Vagina (tissue), 2 donors: ENCODE measurements around the gene NFAT5. TPM values are rescaled to one million over a fixed set of nuclear protein-coding genes. Genes with fewer than 3 reads are reported as not detected.

Source experiments
- DNase-seq, 2 donors: peaks; one replicate each; pipeline ENCODE4 v3.0.0-alpha.2; 2017; ENCODE audit errors: extremely low spot score in 2 of 2
- H3K27ac ChIP-seq: fragments of 200-600 bp; sonication (generic); one replicate; pipeline ENCODE4 v1.5.1; 2019
- H3K27me3 ChIP-seq: fragments of 200-600 bp; sonication (generic); one replicate; pipeline ENCODE4 v1.5.1; 2019
- H3K36me3 ChIP-seq, 2 donors: fragments of 200-600 bp; sonication (generic); one replicate each; pipeline ENCODE4 v1.5.1; 2017 to 2019
- H3K4me1 ChIP-seq: fragments of 200-600 bp; sonication (generic); one replicate; pipeline ENCODE4 v1.5.1; 2019
- H3K4me3 ChIP-seq, 2 donors: fragments of 200-600 bp; sonication (generic); 1 replicate in 1 of 2; 2 replicates in 1 of 2; pipeline ENCODE4 v1.5.1; 2016 to 2019
- H3K9me3 ChIP-seq: fragments of 200-600 bp; sonication (generic); one replicate; pipeline ENCODE4 v1.5.1; 2019
- POLR2A ChIP-seq, 2 donors: fragments of 450-650 bp; IDR thresholded peaks; one replicate each; pipeline ENCODE4 v1.6.1; 2017; ENCODE audit warnings: antibody characterized with exemption in 2 of 2, mild to moderate bottlenecking in 2 of 2, moderate library complexity in 2 of 2
- POLR2AphosphoS5 ChIP-seq, 2 donors: sonication (generic); formaldehyde crosslinking; IDR thresholded peaks; one replicate each; pipeline ENCODE4 v1.9.0; 2017; ENCODE audit warnings: antibody characterized with exemption in 2 of 2, mild to moderate bottlenecking in 2 of 2, low read depth in 1 of 2; ENCODE audit not compliant: insufficient read depth in 1 of 2
- intact Hi-C: fragments of 100-400 bp; cut with DNase I; formaldehyde crosslinking; loops from one replicate; pipeline ENCODE4 v1.15.1; 2023
- total RNA-seq: library from RNA; depleted of rRNA; stranded (reverse); fragments of >200 nt; gene quantifications from one replicate; pipeline ENCODE4 v1.2.3, GENCODE V29; 2016
- TF ChIP-seq, protein P1 (sequence below), 3 experiments: fragments of 450-650 bp in 2 of 3; fragments of 200-600 bp in 1 of 3; sonication (generic) in 1 of 3; IDR thresholded peaks; one replicate each; pipeline ENCODE4 v1.5.1; 2017 to 2019; ENCODE audit warnings: antibody characterized with exemption in 3 of 3, mild to moderate bottlenecking in 2 of 3, moderate library complexity in 2 of 3

NFAT5 gene
- total RNA-seq, 1 donor from 2014 or later = 63.8 TPM

GRCh38 chr16:69699915-69700314 lies 134.1 kb downstream of the NFAT5 start:
- TF ChIP-seq POLR2AphosphoS5 (IDR thresholded peaks at IDR 0.05; ENCODE audit: insufficient read depth in 1 of 2, low read depth in 1 of 2) (no peak), POLR2A (IDR thresholded peaks at IDR 0.05) (no peak)
- TF ChIP-seq, protein P1, sequence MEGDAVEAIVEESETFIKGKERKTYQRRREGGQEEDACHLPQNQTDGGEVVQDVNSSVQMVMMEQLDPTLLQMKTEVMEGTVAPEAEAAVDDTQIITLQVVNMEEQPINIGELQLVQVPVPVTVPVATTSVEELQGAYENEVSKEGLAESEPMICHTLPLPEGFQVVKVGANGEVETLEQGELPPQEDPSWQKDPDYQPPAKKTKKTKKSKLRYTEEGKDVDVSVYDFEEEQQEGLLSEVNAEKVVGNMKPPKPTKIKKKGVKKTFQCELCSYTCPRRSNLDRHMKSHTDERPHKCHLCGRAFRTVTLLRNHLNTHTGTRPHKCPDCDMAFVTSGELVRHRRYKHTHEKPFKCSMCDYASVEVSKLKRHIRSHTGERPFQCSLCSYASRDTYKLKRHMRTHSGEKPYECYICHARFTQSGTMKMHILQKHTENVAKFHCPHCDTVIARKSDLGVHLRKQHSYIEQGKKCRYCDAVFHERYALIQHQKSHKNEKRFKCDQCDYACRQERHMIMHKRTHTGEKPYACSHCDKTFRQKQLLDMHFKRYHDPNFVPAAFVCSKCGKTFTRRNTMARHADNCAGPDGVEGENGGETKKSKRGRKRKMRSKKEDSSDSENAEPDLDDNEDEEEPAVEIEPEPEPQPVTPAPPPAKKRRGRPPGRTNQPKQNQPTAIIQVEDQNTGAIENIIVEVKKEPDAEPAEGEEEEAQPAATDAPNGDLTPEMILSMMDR (IDR thresholded peaks at IDR 0.05) = no peak
- Histone ChIP-seq H3K4me3 (no peak overlapping the region), H3K4me1 (no peaks in the 10 kb centered on the region), H3K27ac (no peak overlapping the region), H3K36me3 (peaks cover 0 to 11% of the 10 kb centered on the region in 2 donors), H3K27me3 (no peaks in the 10 kb centered on the region), H3K9me3 (no peaks in the 10 kb centered on the region)
- DNase-seq = no peak
- intact Hi-C loops = no loop called here

- no peaks in the 10 kb centered on the region for H3K9me3 ChIP-seq
- intact Hi-C loops = no loop called here
Observed at GRCh38 chr16:69701452-69701851, 135.7 kb downstream of the NFAT5 start.

DNA sequence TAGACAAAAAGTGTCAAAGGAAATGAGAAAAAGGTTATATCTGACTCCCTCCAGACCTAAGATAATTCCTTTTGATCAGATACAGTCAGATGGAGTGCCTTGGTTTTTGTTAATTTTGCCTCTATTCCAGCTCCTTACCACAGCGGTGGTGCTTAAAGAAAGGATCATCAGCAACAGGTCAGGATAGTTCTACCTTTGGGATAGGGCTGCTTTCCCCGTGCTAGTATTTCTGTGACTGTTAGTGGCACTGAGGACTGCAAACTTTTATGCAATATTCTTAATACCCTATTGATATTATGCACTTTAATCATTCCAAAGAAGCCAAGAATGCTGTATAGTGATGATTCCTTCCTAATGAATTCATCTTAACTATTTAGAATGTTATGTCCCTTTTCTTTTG lies 136.1 kb downstream of the NFAT5 start:
- Histone ChIP-seq H3K36me3 (peaks cover 0 to 6% of the 10 kb centered on the region in 2 donors), H3K4me3 (no peak overlapping the region), H3K4me1 (no peaks in the 10 kb centered on the region), H3K9me3 (no peaks in the 10 kb centered on the region), H3K27me3 (no peaks in the 10 kb centered on the region), H3K27ac (no peak overlapping the region)
- intact Hi-C loops = no loop called here
- no peak for TF ChIP-seq POLR2AphosphoS5 (IDR thresholded peaks at IDR 0.05; ENCODE audit: insufficient read depth in 1 of 2, low read depth in 1 of 2)
- no peak for DNase-seq

More at GRCh38 chr16:69701452-69701851, 135.7 kb downstream of the NFAT5 start:
- no peaks in the 10 kb centered on the region for H3K4me1 ChIP-seq
- no peak overlapping the region for H3K27ac ChIP-seq
- no peaks in the 10 kb centered on the region for H3K27me3 ChIP-seq
- no peak overlapping the region for H3K4me3 ChIP-seq
- TF ChIP-seq POLR2AphosphoS5 (IDR thresholded peaks at IDR 0.05; ENCODE audit: insufficient read depth in 1 of 2, low read depth in 1 of 2) = no peak
- no peak for TF ChIP-seq POLR2A (IDR thresholded peaks at IDR 0.05)
- TF ChIP-seq, protein P1 (IDR thresholded peaks at IDR 0.05) = no peak
- DNase-seq = no peak
- H3K36me3 ChIP-seq = peaks cover 0 to 6% of the 10 kb centered on the region in 2 donors

GRCh38 chr16:69703638-69704037 lies 137.9 kb downstream of the NFAT5 start:
- no peak overlapping the region for H3K4me3 ChIP-seq
- no peaks in the 10 kb centered on the region for H3K9me3 ChIP-seq
- no peak overlapping the region for H3K27ac ChIP-seq
- TF ChIP-seq POLR2A (IDR thresholded peaks at IDR 0.05) (no peak), POLR2AphosphoS5 (IDR thresholded peaks at IDR 0.05; ENCODE audit: insufficient read depth in 1 of 2, low read depth in 1 of 2) (no peak)
- TF ChIP-seq, protein P1 (IDR thresholded peaks at IDR 0.05) = no peak
- intact Hi-C loops = no loop called here
- no peak for DNase-seq
- no peaks in the 10 kb centered on the region for H3K36me3 ChIP-seq
- no peaks in the 10 kb centered on the region for H3K4me1 ChIP-seq
- no peaks in the 10 kb centered on the region for H3K27me3 ChIP-seq

DNA sequence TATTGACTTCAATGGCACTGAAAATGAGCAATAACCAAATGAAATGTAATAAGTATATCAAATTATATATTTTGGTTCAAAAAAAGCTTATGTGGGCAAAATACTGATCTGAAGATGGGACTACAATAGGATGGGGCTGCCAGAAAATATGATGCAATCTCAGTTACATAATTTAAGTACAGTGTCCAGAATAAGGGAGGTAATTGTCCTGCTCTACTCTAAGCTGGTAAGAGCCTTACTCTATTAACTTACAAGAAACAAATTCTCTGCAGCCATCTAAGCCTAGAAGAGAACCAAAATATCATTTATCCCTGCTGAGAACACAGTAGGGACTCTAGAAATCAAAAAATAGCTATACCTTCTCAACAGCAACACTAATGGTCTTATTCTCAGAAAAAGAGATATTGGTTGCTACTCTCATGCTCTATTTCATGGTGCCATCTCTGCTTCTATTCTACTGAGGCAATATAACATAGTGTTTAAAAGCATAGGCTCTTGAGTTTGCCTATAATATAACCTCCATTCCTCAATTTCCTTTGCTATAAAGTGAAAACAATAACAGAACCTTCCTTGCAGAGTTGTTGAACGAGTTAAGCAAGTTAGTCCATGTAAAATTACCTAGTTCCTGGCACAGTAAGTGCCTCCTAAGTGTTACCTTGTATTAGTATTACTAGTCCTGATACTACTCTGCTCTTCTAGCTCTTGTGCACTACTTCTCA lies 140.6 kb downstream of the NFAT5 start:
- no peak for DNase-seq
- Histone ChIP-seq H3K27ac (no peak overlapping the region), H3K9me3 (no peaks in the 10 kb centered on the region), H3K36me3 (no peaks in the 10 kb centered on the region), H3K27me3 (no peaks in the 10 kb centered on the region), H3K4me3 (no peak overlapping the region), H3K4me1 (peaks cover 19% of the 10 kb centered on the region)
- intact Hi-C loops = no loop called here
- TF ChIP-seq, protein P1 (IDR thresholded peaks at IDR 0.05) = no peak
- TF ChIP-seq POLR2AphosphoS5 (IDR thresholded peaks at IDR 0.05; ENCODE audit: insufficient read depth in 1 of 2, low read depth in 1 of 2) = no peak
- TF ChIP-seq POLR2A (IDR thresholded peaks at IDR 0.05) = no peak
